GM18951 (cell line): Measurements from ENCODE around the gene MICALL2.

ENCODE experiments used
- POLR2A ChIP-seq: IDR thresholded peaks from 4 replicates; pipeline ENCODE4 v1.6.1; 2011; ENCODE audit warnings: mild to moderate bottlenecking; ENCODE audit not compliant: insufficient read length, insufficient read depth; ENCODE audit errors: extremely low read depth
- in situ Hi-C: fragments of 300-500 bp; cut with MboI; formaldehyde crosslinking; loops from one replicate; pipeline ENCODE4 v1.12.0; 2022; ENCODE audit warnings: low sequenced_read_pairs, mixed read lengths, inconsistent platforms; ENCODE audit not compliant: unreplicated experiment

The MICALL2 gene

DNA sequence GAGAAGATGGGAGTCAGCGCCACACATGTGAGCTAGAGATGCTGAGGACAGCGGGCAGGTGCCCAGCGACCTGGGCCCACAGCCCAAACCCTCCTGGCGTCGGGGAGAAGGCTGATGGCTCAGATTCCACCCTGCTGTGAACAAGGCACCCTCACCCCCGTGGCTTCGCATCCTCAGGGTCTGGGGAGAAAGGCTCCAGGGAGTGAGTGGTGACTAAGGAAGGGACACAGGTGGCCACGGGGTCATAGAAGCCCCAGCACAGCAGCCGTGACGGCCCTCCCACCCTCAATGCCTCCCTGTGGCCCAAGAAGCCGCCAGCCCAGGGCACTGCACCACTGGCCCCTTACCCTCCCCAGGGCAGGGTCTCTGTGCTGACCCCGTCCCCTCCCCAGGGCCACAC is 25.3 kb upstream of the MICALL2 start:
- in situ Hi-C loops: no loop called here
- TF ChIP-seq POLR2A: no peak

DNA sequence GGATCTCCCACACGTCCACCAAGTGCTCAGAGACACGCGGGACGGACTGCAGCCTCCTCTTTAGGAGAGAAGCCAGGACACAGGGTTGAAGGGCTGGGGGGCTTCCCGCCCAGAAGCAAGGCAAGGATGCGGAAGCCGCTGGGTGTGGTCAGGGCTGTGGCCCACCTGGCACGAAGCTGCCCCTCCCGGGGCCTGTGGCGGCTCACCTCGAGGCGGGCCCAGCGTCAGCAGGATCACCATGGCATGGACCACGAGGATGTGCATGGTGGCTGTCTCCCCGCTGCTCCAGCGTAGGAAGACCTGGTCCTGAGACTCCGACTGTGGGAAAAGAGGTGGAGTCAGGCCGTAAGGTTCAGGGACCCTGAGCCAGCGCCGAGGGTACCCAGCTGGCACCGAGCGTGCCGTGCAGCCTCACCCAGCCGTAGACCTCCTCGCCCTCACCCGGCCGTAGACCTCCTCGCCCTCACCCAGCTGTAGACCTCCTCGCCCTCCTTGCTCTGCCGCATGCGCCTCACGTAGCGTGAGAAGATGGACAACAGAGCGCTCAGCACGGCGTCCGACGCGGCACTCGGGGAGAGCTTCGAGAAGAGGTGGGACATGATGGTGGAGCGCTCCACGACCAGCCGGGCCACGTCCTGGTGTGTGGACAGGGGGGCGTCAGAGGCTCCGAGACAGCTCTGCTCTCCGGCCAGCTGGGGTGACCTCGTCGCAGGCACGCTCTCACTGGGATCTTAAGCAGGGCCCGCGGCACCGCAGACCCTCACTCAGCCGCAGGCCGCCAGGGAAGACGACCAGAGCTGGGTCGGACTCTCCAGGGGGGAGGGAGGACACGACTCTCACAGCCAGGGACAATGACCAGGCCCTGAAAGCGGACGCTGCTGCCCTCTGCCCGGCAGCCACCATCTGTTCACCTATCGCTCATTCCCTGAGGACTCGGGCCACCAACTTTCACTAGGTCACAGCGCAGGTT is 24.6 kb upstream of the MICALL2 start:
- in situ Hi-C loops: no loop called here
- no peak for TF ChIP-seq POLR2A

DNA sequence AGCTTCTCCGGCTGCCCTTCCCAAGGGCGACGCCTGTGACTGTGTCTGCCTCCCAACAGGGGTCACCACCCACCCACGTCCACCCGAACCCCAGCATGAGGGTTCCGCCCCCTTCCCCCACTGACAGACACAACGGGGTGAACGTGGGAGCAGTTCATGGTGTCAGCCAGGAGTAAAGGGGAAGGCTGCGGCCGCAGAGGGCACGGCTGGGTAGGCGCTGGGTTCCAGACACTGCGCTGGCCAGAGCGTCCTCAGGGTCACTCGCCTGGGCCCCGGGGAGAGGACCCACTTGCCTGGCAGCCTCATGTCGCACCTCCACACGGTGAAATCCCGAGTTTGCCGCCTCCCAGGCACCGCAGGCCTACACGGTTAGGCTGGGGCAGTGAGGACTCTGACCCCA is 23.8 kb upstream of the MICALL2 start:
- TF ChIP-seq POLR2A: no peak
- in situ Hi-C loops: no loop called here

DNA sequence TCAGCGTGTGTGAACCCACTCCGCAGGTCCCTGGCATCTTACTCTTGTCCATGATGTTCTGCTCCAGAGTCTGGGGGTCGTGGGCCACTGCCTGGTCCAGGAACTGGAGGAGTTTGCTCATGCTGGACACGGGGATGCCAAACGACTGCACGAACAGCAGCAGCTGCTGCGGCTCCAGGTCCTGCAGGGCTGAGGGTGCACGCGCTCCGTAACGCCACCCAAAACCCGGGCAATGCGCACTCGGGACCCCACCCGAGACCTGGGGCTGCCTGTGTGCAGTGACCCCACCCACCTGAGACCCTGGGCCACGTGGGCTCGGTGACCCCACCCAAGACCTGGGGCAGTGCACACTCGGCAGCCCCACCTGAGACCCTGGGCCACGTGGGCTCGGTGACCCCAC is 22.0 kb upstream of the MICALL2 start:
- in situ Hi-C loops: no loop called here
- TF ChIP-seq POLR2A: no peak

DNA sequence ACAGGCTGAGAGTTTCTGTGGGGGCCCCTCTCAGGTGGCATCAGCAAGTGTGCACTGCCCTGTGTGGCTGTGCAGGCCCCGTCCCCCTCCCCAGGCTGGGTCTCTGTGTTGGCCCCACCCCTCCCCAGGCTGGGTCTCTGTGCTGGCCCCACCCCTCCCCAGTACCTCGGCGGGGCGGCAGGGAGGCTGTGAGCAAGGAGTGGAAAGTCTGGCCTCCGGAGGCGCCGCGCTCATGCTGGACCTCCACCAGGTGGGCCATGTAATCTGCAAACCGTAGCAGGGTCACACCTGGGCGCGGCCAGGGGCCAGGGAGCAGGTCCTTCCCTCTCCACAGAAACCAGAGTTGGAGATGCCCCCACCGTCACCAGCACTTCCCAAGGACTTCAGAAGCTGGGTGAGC is 21.4 kb upstream of the MICALL2 start:
- TF ChIP-seq POLR2A: no peak
- in situ Hi-C loops: no loop called here

DNA sequence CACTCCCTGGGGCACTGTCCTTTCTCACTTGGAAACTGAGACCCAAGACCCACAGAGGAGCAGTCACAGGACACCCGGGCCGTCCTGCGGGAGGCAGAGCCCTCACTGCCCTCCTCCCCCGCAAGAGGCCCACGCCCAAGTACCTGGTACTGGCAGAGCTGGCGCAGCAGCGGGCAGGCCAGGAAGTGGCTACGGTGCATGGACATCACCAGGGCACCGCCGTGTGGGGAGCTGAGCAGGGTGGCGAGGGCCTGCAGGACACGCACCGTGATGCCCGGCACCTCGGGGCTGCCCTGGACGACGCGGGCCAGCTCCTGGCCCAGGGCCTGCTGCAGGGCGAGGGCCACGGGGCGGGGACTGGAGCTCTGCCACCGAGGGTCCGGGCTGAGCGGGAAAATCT is 20.0 kb upstream of the MICALL2 start:
- in situ Hi-C loops: no loop called here
- TF ChIP-seq POLR2A: no peak

DNA sequence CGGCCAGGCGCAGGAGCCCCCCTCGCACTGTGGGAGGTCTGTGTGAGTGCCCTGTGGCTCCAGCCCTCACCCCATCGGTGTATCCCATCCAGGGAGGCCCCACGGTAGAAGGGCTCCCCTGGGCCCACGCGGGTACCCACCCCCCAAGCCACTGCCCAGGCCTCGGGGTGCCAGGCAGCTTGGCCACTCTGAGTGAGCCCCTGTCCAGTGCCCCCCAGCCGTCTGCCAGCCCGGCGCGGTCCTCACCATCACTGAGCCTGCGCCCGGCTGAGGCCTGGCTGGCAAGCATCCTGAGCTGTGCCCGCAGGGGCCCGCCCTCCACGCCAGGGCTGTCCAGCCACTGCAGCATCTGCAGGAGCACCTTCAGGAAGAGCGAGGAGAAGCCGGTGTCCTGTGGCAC is 19.2 kb upstream of the MICALL2 start:
- no peak for TF ChIP-seq POLR2A
- in situ Hi-C loops: no loop called here

DNA sequence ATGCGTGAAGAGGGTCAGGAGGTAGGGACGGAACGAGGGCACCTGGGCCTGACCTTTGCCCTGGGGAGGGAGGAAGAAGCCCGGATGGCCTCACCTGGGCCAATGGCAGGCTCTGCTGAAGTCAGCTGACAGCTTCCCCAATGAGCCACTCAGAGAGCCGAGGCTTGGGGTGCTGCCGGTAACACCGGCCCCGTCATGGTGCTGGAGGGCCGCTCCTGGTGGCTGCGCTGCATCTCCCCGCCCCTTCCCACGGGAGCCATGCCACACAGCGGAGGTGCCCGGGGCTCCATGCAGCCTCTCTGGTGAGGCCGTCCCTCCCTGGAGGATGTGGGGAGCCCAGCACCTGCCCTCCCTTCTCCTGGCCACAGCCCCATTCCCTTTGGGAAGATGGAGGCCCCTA is 17.6 kb upstream of the MICALL2 start:
- no peak for TF ChIP-seq POLR2A
- in situ Hi-C loops: no loop called here

DNA sequence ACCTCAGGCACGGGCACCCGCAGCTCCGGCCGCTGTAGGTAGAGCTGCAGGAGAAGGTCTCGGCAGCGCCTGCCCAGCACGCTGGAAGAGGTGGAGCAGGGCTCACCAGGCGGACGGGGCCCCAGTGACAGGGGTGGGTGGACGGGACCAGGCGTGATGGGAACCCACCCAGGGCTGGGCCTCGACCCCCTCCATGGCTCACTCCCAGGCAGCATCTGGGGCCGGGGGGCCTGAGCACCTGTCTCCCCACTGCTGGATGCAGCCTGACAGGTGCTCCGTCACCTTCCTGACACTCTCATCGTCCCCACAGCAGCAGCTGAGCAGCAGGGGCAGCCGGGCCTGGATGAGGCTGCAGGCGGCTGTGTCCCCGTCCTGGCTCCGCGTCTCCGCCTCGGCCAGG is 16.7 kb upstream of the MICALL2 start:
- in situ Hi-C loops: no loop called here
- TF ChIP-seq POLR2A: no peak

DNA sequence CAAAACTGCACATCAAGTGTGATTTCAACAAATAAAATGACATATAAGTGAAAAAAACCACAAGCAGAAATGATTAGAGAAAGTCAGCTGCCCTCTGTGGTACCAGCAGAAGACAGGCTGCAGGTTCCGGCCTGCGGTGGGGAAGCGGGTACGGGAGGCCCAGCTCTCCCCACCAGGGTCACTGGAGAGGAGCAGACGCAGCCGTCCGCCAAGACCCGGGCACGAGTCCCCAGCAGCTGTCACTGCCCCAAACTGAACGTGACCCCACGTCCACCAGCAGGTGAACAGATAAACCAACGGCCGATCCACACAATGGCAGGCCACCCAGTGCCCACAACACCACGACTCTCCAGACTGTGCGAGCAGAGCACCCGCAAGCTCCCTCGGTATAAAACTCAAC is 16.1 kb upstream of the MICALL2 start:
- in situ Hi-C loops: no loop called here
- no peak for TF ChIP-seq POLR2A

DNA sequence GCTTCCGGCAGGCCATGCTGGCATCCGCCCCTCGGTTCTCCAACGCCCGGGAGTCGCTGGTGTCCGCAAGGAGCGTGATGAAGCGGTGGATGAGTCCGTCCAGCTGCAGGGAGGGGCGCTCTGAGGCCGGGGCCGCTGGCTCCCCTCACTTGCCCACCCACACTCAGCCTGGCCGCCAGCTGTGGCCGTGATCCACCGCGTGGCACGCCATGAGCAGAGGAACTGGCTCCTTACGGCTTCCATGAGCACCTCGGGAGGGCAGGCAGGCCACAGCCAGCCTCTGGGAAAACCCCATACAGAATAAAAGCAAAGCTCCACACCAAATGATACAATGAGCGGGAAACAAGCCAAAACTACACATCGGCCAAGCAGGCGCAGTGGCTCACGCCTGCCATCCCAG is 15.5 kb upstream of the MICALL2 start:
- TF ChIP-seq POLR2A: no peak
- in situ Hi-C loops: no loop called here

DNA sequence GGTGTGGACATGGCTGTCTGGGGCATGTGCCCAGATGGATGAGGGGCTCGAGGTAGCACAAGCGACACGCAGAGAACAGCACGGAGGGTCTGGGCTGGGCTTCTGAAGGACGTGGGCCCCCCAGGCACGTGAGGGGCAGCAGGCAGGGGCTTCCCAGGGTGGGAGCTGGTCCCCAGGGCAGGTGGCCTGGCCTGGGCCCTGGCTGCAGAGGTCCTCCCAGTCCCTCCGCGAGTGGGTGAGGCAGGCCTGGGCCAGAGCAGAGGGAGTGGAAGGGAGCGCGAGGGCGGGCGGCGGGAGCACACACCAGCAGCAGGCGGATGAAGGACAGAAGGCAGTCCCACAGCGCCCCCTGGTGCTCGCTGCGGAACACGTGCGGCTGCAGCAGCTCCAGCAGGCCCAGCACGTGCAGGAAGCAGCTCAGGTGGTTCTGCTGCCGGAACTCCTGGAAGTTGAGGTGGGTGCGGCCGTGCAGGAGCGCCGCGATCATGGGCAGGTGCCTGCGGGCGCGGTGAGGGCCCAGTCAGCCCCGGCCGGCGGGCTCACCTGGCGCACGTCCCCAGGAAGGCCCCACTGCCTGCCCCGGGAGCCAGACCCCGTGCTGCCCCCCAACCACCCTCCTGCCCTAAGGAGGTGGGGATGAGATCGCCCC is 14.7 kb upstream of the MICALL2 start:
- no peak for TF ChIP-seq POLR2A
- in situ Hi-C loops: no loop called here

DNA sequence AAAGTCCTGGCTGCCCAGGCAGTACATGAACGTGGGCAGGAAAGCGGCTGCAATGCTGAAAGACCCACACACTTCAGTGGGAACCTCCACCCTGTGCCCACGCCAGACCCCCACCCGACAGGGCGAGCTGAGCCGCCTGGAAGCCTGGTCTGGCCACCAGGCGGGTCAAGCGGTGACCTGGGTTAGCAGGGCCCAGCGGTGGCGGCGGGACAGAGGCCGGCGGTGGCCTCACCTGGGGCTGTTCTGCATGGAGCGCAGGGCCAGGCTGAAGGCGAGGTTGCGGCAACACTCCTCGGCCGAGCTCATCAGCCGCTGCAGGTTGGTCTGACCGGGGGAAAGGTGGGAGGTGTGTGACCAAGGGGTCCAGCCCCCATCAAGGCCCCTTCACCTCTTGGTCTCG is 11.6 kb upstream of the MICALL2 start:
- no peak for TF ChIP-seq POLR2A
- in situ Hi-C loops: no loop called here
